Fibroblast of the aortic adventitia (primary cell): ENCODE measurements around the gene PLSCR1. TPM values are rescaled to one million over a fixed set of nuclear protein-coding genes. Genes with fewer than 3 reads are reported as not detected.

ENCODE experiments used
- DNase-seq: peaks from one replicate; pipeline ENCODE4 v3.0.0-alpha.2; 2010; ENCODE audit warnings: low read depth
- H3K4me3 ChIP-seq: 2 replicates; pipeline ENCODE4 v1.5.1; 2011; ENCODE audit warnings: low read depth, mild to moderate bottlenecking, control low read depth, low read length, moderate library complexity
- CTCF ChIP-seq: IDR thresholded peaks from 2 replicates; pipeline ENCODE4 v1.5.1; 2011; ENCODE audit warnings: mild to moderate bottlenecking, low read length, control low read depth, inconsistent platforms; ENCODE audit not compliant: insufficient read depth
- total RNA-seq: library from RNA; depleted of rRNA; stranded (reverse); fragments of >200 nt; gene quantifications from 2 replicates; pipeline ENCODE4 v1.2.3, GENCODE V29; 2012; ENCODE audit warnings: low replicate concordance

Gene PLSCR1
- total RNA-seq, 1 donor = 97.4 TPM

GRCh38 chr3:146470425-146470990 lies 73.9 kb downstream of the PLSCR1 start:
- H3K4me3 ChIP-seq = no peak overlapping the region
- no peak for DNase-seq
- TF ChIP-seq CTCF = no peak

- no peak for DNase-seq
- no peak for TF ChIP-seq CTCF
- peak within 1 kb of the TSS; percentile 55 for H3K4me3 ChIP-seq
These were observed 75.0 kb downstream of the PLSCR1 start, which contains the start of gene PLSCR2 for GRCh38 chr3:146469150-146470017. Gene PLSCR2 (minus strand): TSS chr3:146469561. CDS start chr3:146459904, 9,657 bp downstream.

GRCh38 chr3:146468671-146469149 lies 75.7 kb downstream of the PLSCR1 start:
- peak overlapping the region; percentile 54 for H3K4me3 ChIP-seq
- TF ChIP-seq CTCF = no peak
- peak; percentile 51 for DNase-seq

GRCh38 chr3:146468234-146468633 lies 76.2 kb downstream of the PLSCR1 start:
- H3K4me3 ChIP-seq = no peak overlapping the region
- DNase-seq = peak; percentile 52
- TF ChIP-seq CTCF = no peak

GRCh38 chr3:146466604-146467003 lies 77.8 kb downstream of the PLSCR1 start:
- no peak overlapping the region for H3K4me3 ChIP-seq
- no peak for TF ChIP-seq CTCF
- DNase-seq = peak; percentile 47

GRCh38 chr3:146465693-146466465 lies 78.5 kb downstream of the PLSCR1 start:
- TF ChIP-seq CTCF = no peak
- no peak for DNase-seq

More at GRCh38 chr3:146465693-146466465, 78.5 kb downstream of the PLSCR1 start:
- no peak overlapping the region for H3K4me3 ChIP-seq
